HS-27A (cell line): ENCODE data around the gene ARHGEF26.

Source experiments
- DNase-seq: peaks from one replicate; pipeline ENCODE4 v3.0.0-alpha.2; 2012; ENCODE audit warnings: low read depth, missing footprints

Gene ARHGEF26

DNA sequence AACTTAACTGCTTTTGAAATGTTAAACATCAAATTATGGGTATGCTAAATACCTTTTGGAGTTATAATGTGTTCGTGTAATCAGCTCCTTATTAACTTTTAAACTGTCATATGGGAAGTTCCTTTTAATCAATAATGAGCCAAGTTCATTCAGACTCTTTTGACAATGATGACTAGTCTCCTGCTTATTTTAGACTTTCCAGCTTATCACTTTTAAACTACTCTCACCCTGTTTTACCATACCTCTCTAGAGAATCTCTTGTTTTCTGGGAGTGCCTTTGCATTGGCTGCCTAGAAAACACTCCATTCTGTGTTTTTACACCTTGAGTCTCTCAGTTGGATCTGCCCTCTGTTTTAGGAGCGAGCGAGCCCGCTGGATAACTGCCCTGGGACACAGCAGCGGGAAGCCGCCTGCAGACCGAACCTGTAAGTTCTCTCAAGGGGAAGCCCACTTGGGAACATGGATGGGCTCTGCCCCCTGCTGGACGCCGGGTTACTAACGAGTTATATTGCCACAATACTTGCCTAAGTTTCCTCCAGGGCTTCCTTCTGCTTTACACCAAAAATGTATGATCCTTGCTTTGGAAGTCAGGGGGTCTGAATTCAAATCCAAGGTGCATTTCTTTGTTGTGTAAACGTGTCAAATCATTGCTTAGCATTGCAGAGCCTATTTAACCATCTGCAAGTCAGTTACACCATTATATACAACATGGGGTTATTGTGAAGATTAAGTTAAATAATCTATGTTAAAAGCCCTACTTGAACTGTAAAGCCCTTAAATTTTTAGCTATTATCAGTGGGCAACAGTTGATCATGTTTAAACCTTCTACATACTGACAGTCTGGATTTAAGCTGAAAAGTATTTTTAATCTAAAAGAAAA lies 131.8 kb downstream of the ARHGEF26 start:
- DNase-seq: peak; percentile 29

DNA sequence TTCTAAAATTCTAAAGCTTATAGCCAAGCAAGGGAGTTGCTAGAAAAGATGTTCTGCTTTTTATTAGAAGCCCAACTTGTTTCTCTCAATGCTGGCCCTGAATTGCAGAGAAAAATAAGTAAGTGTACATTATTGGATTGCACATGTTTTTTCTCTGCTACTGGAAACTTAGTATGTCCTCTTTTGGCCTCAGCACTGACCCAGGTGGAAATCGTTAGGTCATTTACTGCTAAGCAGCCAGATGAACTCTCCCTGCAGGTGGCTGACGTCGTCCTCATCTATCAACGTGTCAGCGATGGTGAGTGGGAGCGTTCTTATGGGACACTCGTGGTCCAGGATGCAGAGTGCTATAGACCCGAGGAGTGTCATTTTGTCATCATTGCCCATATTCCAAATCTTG lies 133.3 kb downstream of the ARHGEF26 start:
- DNase-seq: no peak

DNA sequence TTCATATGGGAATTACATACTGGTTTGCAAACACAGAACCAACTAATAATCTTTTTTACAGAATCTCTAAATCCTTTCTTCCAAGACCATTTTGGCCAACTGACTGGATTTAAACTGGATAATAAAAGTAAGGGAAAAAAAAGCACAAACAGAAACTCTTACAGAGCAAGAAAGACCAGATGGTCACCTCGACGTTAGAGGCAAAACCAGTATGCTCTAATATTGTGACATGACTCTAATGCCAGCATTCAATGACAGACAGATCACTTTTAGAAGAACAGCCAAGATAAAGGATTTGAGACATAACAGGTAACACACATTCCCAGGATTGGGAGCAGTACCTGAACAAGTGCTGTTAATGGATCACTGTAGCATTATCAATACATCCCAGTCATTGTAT lies 152.2 kb downstream of the ARHGEF26 start:
- no peak for DNase-seq

DNA sequence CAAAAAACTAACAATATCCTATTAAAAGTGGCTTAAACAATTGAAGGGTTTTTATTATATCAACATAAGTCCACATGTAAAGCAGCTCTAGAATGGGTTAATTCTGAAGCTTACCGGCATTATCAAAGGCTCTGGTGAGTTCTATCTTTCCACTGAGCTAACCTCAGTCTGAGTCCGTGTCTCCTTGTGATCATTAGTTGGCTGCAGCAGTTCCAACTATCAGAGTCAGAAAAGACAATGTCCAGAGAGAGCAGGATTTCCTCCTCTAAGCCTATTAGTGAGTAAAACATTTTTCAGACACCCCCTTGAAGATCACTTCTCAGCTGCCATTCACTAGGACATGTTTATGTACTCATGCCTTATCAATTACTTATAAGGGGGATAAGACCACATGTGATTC lies 153.2 kb downstream of the ARHGEF26 start:
- no peak for DNase-seq

DNA sequence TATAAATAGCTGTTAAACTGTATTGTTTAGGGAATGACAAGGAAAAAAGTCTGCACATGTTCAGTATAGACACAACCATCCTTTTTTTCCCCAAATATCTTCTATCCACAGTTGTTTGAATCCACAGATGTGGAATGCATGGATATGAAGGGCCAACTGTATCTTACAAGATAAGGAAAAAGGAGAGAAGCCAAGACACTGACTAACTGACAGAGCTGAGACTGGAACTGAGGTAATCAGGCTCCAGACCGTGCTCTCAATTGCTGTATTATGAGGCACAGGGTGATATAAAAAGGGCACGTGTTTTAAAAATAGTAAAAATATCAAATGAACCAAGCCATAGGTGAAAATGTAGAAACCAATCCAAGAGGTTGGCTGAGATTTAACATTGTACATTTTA lies 154.1 kb downstream of the ARHGEF26 start:
- no peak for DNase-seq

DNA sequence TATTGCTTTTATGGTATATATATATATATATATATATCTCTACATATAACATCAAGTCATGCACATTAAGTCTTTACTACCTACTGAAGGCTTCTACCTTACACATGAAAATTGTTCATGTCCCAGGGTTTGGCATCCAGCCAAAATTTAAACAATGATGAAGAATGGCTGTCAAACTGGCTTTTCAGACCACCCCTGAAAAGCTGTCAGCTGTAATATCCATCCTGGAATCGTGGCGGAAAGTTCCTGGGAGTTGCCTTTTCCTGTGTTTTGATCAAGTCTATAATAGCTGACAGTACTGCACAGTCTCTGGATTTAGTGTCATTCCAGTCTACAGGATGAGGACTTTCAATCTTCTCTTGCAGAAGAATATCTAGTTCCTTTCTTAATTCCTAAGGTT lies 154.8 kb downstream of the ARHGEF26 start:
- DNase-seq: no peak

DNA sequence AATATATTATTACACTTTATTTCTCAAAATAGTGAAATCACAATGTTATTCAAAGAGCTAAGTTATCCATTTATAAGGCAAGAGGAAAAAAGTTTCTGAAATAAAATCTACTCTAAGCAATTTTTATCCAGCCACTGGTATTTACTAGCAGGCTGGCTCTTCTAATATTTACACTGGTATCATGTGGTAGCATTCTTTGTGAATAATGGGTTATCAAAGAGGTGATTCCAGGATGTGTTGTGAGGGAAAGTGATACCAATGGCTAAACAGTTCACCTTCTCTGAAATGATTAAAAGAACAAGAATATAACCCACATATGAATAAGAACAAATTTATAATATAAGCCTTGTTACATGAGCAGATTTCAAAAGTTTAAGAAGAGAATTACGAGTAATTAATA lies 159.0 kb downstream of the ARHGEF26 start:
- DNase-seq: no peak

DNA sequence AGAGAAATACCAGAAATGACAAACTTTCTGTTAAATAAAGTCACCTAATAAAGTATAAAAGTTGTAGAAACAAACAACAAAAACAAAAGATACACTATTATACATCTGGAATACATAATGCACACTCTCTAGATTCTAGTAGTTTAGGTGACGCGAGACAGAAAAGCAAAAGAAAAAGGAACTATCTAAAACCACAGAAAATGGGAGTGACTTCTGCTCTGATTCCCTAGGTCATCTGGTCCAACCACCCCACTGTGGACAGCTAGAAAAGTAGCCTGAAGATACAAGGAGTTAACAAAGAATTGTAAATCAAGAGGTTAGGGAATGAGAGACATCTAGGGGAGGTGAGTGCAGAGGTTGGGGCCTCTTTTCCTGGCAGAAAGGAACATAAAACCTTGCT lies 164.0 kb downstream of the ARHGEF26 start:
- no peak for DNase-seq

DNA sequence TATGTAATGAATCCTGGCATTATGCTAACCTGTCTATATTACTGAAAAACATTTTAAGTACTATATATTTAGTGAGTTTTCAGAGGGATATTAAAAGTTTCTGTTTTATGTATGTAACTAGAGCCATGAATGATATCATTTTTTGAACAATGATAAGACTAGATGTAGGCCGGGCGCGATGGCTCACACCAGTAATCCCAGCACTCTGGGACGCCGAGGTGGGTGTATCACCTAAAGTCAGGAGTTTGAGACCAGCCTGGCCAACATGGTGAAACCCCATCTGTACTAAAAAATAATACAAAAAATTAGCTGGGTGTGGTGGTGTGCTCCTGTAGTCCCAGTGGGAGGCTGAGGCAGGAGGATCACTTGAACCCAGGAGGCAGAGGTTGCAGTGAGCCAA lies 169.0 kb downstream of the ARHGEF26 start:
- no peak for DNase-seq

DNA sequence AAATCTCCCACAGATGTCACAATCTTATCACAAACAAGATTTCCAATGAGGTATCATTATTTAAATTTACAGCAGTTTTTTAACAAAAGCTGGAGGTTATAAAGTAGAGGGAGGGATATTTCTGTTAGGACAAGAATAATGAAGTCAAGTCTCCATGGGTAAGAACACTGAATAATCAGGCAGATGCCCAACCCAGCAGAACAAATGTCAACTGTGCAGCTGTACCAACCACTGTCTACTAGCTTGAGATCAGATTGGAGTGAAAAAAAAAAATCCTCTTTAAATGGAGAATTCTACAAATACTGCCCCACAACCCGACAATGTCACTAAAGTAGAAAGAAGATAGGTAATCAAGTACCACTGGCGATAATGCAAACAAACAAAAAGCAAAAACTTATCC lies 172.8 kb downstream of the ARHGEF26 start:
- DNase-seq: no peak

DNA sequence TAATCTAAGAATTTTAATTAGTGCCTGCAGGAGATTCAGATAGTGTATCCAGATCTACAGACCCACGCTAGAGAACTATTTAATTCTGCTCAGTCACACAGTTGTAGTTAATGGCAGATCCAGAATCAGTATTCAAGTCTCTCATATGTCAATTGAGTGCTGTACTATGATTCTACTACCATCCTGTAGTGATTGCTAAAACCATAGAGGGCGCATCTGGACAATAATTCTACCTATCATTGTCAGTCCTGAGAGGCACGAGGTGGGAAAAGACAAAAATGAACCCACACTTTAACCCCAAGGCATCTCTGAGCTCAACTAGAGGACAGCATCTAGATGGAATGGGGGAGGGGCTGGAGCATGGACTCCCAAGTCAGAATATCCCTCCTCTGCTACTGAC lies 180.4 kb downstream of the ARHGEF26 start:
- no peak for DNase-seq

DNA sequence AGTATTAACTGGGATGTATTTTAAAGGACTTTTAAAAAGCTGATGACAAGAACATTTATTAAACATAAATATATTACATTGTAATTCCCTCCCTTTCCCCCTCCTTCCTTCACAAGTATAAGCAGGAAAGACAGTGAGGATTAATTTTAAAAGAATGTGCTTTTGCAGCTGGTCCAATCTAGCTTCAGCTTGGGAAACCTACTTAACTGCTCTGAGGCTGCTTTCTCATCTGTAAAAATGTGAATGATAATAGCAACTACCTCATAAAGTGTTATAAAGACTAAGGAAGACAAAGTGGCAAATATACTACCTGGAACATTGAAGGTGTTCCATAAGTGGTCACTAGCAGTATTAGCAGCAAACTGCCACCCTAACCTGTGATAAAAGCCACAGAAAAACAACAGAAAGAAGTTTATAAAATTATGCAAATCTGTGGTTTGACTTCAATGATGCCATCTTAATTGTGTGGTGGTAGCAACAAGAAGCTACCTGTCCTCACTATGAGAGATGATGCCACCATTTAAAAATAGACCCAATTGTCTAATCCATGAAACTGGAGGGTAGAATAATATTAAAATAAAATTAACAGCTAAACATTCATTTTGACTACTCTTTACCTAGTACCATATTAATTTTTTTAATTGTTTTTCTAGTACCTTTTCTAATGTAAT lies 183.1 kb downstream of the ARHGEF26 start:
- no peak for DNase-seq

DNA sequence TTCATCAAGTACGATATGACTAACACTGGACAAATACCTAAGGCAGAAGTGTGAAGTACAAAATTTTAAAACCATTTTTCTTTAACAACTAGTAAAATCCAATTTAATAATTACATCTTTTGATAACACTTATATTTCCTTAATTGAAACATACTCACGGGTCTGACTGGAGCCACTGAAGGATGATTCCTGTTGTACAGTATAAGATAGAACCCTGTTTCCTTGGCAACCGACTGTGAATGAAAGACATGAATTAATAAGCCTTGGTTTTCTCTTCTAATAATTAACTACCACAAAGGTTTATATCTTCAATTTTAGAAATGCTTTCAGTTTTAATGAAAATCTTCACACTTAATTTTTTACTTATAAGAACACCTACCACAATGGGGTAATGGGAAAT lies 183.7 kb downstream of the ARHGEF26 start:
- DNase-seq: no peak

DNA sequence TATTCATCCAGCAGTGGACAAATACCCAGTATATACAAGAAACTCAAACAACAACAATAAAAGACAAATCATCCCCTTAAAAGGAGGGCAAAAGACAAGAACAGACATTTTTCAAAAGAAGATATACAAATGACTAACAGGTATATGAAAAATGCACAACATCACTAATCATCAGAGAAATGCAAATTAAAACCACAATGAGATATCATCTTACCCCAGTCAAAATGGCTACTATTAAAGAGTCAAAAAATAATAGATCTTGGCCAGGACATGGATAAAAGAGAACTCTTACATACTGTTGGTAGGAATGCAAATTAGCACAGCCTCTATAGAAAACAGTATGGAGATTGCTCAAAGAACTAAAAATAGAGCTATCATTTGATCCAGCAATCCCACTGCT lies 186.2 kb downstream of the ARHGEF26 start:
- no peak for DNase-seq
